Endothelial cell (in vitro differentiated cells): ENCODE measurements around the gene CNOT4. TPM values are rescaled to one million over a fixed set of nuclear protein-coding genes. Genes with fewer than 3 reads are reported as not detected.
A peak's percentile ranks its signal among the peaks of the same experiment; 100 is the strongest.

Experiments used
- DNase-seq: peaks from one replicate; pipeline ENCODE4 v3.0.0; 2021; ENCODE audit warnings: low spot score
- H3K27ac Mint-ChIP-seq: one replicate; pipeline ENCODE4 v1.8.0; 2021; ENCODE audit warnings: mixed read lengths, inconsistent platforms; ENCODE audit not compliant: unreplicated experiment
- H3K27me3 Mint-ChIP-seq: one replicate; pipeline ENCODE4 v1.8.0; 2021; ENCODE audit warnings: mild to moderate bottlenecking, moderate library complexity, mixed read lengths, inconsistent platforms; ENCODE audit not compliant: unreplicated experiment
- H3K36me3 Mint-ChIP-seq: one replicate; pipeline ENCODE4 v1.8.0; 2021; ENCODE audit warnings: mild to moderate bottlenecking, low read depth, mixed read lengths, inconsistent platforms; ENCODE audit not compliant: unreplicated experiment
- H3K4me1 Mint-ChIP-seq: one replicate; pipeline ENCODE4 v1.8.0; 2021; ENCODE audit warnings: mild to moderate bottlenecking, mixed read lengths, inconsistent platforms; ENCODE audit not compliant: unreplicated experiment
- H3K4me3 Mint-ChIP-seq: one replicate; pipeline ENCODE4 v1.8.0; 2021; ENCODE audit warnings: mild to moderate bottlenecking, mixed read lengths, inconsistent platforms; ENCODE audit not compliant: unreplicated experiment
- H3K9me3 Mint-ChIP-seq: one replicate; pipeline ENCODE4 v1.8.0; 2021; ENCODE audit warnings: mixed read lengths, inconsistent platforms; ENCODE audit not compliant: unreplicated experiment
- CTCF ChIP-seq: fragments of 200-600 bp; sonication (generic); IDR thresholded peaks from one replicate; pipeline ENCODE4 v1.5.0; 2021; ENCODE audit warnings: antibody characterized with exemption; ENCODE audit not compliant: unreplicated experiment
- total RNA-seq: library from RNA; stranded (reverse); fragmentation: NEBNext Ultra II Directional; extraction: Animal tissue kit (Norgen Biotek cat#: 25700); gene quantifications from one replicate; pipeline ENCODE4 v1.2.1, GENCODE V29; 2021; ENCODE audit not compliant: unreplicated experiment

Gene CNOT4
- total RNA-seq, 1 donor from 2014 or later = 22.7 TPM

- no peaks in the 10 kb centered on the region for H3K4me1 Mint-ChIP-seq
- no peaks in the 10 kb centered on the region for H3K27me3 Mint-ChIP-seq
- no peak overlapping the region for H3K4me3 Mint-ChIP-seq
- H3K9me3 Mint-ChIP-seq = no peaks in the 10 kb centered on the region
- no peak for DNase-seq
- H3K36me3 Mint-ChIP-seq = peaks cover 3% of the 10 kb centered on the region
- TF ChIP-seq CTCF = no peak
- no peak overlapping the region for H3K27ac Mint-ChIP-seq
Observed at GRCh38 chr7:135368416-135369186, 141.3 kb downstream of the CNOT4 start.

- no peak overlapping the region for H3K27ac Mint-ChIP-seq
- no peaks in the 10 kb centered on the region for H3K4me1 Mint-ChIP-seq
- no peak for TF ChIP-seq CTCF
- peaks cover 19% of the 10 kb centered on the region for H3K36me3 Mint-ChIP-seq
- DNase-seq = no peak
- no peaks in the 10 kb centered on the region for H3K9me3 Mint-ChIP-seq
- H3K4me3 Mint-ChIP-seq = no peak overlapping the region
- peaks cover 2% of the 10 kb centered on the region for H3K27me3 Mint-ChIP-seq
Observed at GRCh38 chr7:135366843-135367508, 142.9 kb downstream of the CNOT4 start.

GRCh38 chr7:135365721-135366120 is 144.2 kb downstream of the CNOT4 start:
- no peak for TF ChIP-seq CTCF
- Mint-ChIP-seq H3K27ac (no peak overlapping the region), H3K9me3 (no peaks in the 10 kb centered on the region), H3K4me1 (no peaks in the 10 kb centered on the region), H3K4me3 (no peak overlapping the region), H3K27me3 (peaks cover 2% of the 10 kb centered on the region), H3K36me3 (peaks cover 20% of the 10 kb centered on the region)
- no peak for DNase-seq

- Mint-ChIP-seq H3K4me1 (no peaks in the 10 kb centered on the region), H3K9me3 (no peaks in the 10 kb centered on the region), H3K27me3 (peaks cover 2% of the 10 kb centered on the region), H3K4me3 (no peak overlapping the region), H3K36me3 (peaks cover 20% of the 10 kb centered on the region), H3K27ac (no peak overlapping the region)
- DNase-seq = no peak
- no peak for TF ChIP-seq CTCF
Observed at GRCh38 chr7:135364206-135364605, 145.7 kb downstream of the CNOT4 start.

GRCh38 chr7:135362871-135363270 is 147.0 kb downstream of the CNOT4 start:
- H3K9me3 Mint-ChIP-seq = no peaks in the 10 kb centered on the region
- peak; percentile 54 for TF ChIP-seq CTCF
- peaks cover 2% of the 10 kb centered on the region for H3K27me3 Mint-ChIP-seq
- no peak overlapping the region for H3K27ac Mint-ChIP-seq
- no peak for DNase-seq
- no peaks in the 10 kb centered on the region for H3K4me1 Mint-ChIP-seq
- H3K36me3 Mint-ChIP-seq = peaks cover 20% of the 10 kb centered on the region
- H3K4me3 Mint-ChIP-seq = no peak overlapping the region
